Measurements from ENCODE around the gene VDR. TPM values are rescaled to one million over a fixed set of nuclear protein-coding genes. Genes with fewer than 3 reads are reported as not detected.

The VDR gene
- total RNA-seq, 1 donor from 2014 or later: not detected

GRCh38 chr12:47942614-47943225 lies 37.9 kb upstream of the VDR start:
- Histone ChIP-seq H4K20me1 (ENCODE audit: low read depth) (no peaks in the 10 kb centered on the region), H3K79me2 (ENCODE audit: low read depth) (no peaks in the 10 kb centered on the region), H3K4me3 (no peak overlapping the region), H2AFZ (replicated peaks) (no peak overlapping the region), H3K4me2 (no peak overlapping the region), H3F3A (ENCODE audit: low read depth) (no peaks in the 10 kb centered on the region), H3K27ac (no peak overlapping the region), H3K9me3 (ENCODE audit: low read depth) (no peaks in the 10 kb centered on the region), H3K4me1 (peaks cover 9% of the 10 kb centered on the region), H3K27me3 (peaks cover 8% of the 10 kb centered on the region), H3K9ac (no peak overlapping the region), H3K36me3 (no peaks in the 10 kb centered on the region)
- no peak overlapping the region for H3K4me3 Mint-ChIP-seq
- H3K4me1 Mint-ChIP-seq: peaks cover 19% of the 10 kb centered on the region
- no peaks in the 10 kb centered on the region for H3K9me3 Mint-ChIP-seq
- H3K36me3 Mint-ChIP-seq: no peaks in the 10 kb centered on the region
- TF ChIP-seq EZH2 (IDR thresholded peaks at IDR 0.05) (no peak), EZH2phosphoT487 (IDR thresholded peaks at IDR 0.05) (no peak)
- DNase-seq (ENCODE audit: low spot score): no peak
- H3K27ac Mint-ChIP-seq: no peak overlapping the region
- H3K27me3 Mint-ChIP-seq (ENCODE audit: insufficient read depth, low read depth): peaks cover 5% of the 10 kb centered on the region

- no peaks in the 10 kb centered on the region for H3K9me3 Mint-ChIP-seq
- Histone ChIP-seq H2AFZ (replicated peaks) (peak overlapping the region; percentile 50), H3K9me3 (ENCODE audit: low read depth) (no peaks in the 10 kb centered on the region), H4K20me1 (ENCODE audit: low read depth) (no peaks in the 10 kb centered on the region), H3K4me2 (no peak overlapping the region), H3F3A (ENCODE audit: low read depth) (no peaks in the 10 kb centered on the region), H3K4me1 (peaks cover 5% of the 10 kb centered on the region), H3K36me3 (no peaks in the 10 kb centered on the region), H3K27ac (no peak overlapping the region), H3K27me3 (peaks cover 8% of the 10 kb centered on the region), H3K4me3 (no peak overlapping the region), H3K79me2 (ENCODE audit: low read depth) (no peaks in the 10 kb centered on the region), H3K9ac (no peak overlapping the region)
- H3K4me3 Mint-ChIP-seq: no peak overlapping the region
- H3K36me3 Mint-ChIP-seq: no peaks in the 10 kb centered on the region
- H3K4me1 Mint-ChIP-seq: peaks cover 15% of the 10 kb centered on the region
- TF ChIP-seq CTCF (IDR thresholded peaks at IDR 0.05) (peak; percentile 26), EZH2 (IDR thresholded peaks at IDR 0.05) (no peak)
- no peak overlapping the region for H3K27ac Mint-ChIP-seq
- DNase-seq (ENCODE audit: low spot score): peak; percentile 49
- peaks cover 4% of the 10 kb centered on the region for H3K27me3 Mint-ChIP-seq (ENCODE audit: insufficient read depth, low read depth)
Observed at GRCh38 chr12:47941871-47942613, 37.2 kb upstream of the VDR start.

GRCh38 chr12:47941475-47941780 lies 36.6 kb upstream of the VDR start:
- no peak for DNase-seq (ENCODE audit: low spot score)
- peak overlapping the region; percentile 50 for H2AFZ ChIP-seq (replicated peaks)
- no peaks in the 10 kb centered on the region for H3F3A ChIP-seq (ENCODE audit: low read depth)
- H3K4me1 ChIP-seq: no peaks in the 10 kb centered on the region
- H3K4me3 ChIP-seq: no peak overlapping the region
- H3K9ac ChIP-seq: no peak overlapping the region
- H3K4me2 ChIP-seq: no peak overlapping the region
- Mint-ChIP-seq H3K4me1 (peaks cover 9% of the 10 kb centered on the region), H3K36me3 (no peaks in the 10 kb centered on the region), H3K27me3 (ENCODE audit: insufficient read depth, low read depth) (peaks cover 4% of the 10 kb centered on the region), H3K4me3 (no peak overlapping the region), H3K9me3 (no peaks in the 10 kb centered on the region), H3K27ac (no peak overlapping the region)
- no peak for TF ChIP-seq EZH2 (IDR thresholded peaks at IDR 0.05)
- no peak for TF ChIP-seq EZH2phosphoT487 (IDR thresholded peaks at IDR 0.05)
- TF ChIP-seq CTCF (IDR thresholded peaks at IDR 0.05): no peak
- no peaks in the 10 kb centered on the region for H3K9me3 ChIP-seq (ENCODE audit: low read depth)
- H3K27ac ChIP-seq: no peak overlapping the region
- no peaks in the 10 kb centered on the region for H3K79me2 ChIP-seq (ENCODE audit: low read depth)
- peaks cover 8% of the 10 kb centered on the region for H3K27me3 ChIP-seq
- no peaks in the 10 kb centered on the region for H4K20me1 ChIP-seq (ENCODE audit: low read depth)
- H3K36me3 ChIP-seq: no peaks in the 10 kb centered on the region
